HG03175 (cell line): ENCODE data around the gene HLA-DRB1.
"Not testable (repeated sequence)": the region's sequence is repeated elsewhere in the genome, so short reads cannot be mapped to it uniquely, and the experiment has no call there.

ENCODE experiments used
- ATAC-seq: cut with Tn5 transposase; IDR thresholded peaks from one replicate; pipeline ENCODE4 v1.9.1; 2021; ENCODE audit warnings: mild to moderate bottlenecking, moderate library complexity; ENCODE audit not compliant: unreplicated experiment

Gene HLA-DRB1

GRCh38 chr6:32609731-32610640, 20.3 kb upstream of the HLA-DRB1 start:
- peak; percentile 94 for ATAC-seq

- peak; percentile 4 for ATAC-seq
These were observed 19.7 kb upstream of the HLA-DRB1 start for GRCh38 chr6:32609391-32609730.

- no peak for ATAC-seq
These were observed 18.7 kb upstream of the HLA-DRB1 start for GRCh38 chr6:32608362-32608761.

GRCh38 chr6:32607988-32608298, 18.3 kb upstream of the HLA-DRB1 start:
- no peak for ATAC-seq

- no peak for ATAC-seq
These were observed 17.8 kb upstream of the HLA-DRB1 start for GRCh38 chr6:32607263-32607987.

GRCh38 chr6:32604434-32604877, 14.8 kb upstream of the HLA-DRB1 start:
- no peak for ATAC-seq

GRCh38 chr6:32603888-32604287, 14.2 kb upstream of the HLA-DRB1 start:
- ATAC-seq, result no peak

- no peak for ATAC-seq
These were observed 13.6 kb upstream of the HLA-DRB1 start for GRCh38 chr6:32603222-32603621.

- ATAC-seq, result no peak
These were observed 12.7 kb upstream of the HLA-DRB1 start for GRCh38 chr6:32602383-32602782.

- no peak for ATAC-seq
These were observed 7.4 kb upstream of the HLA-DRB1 start for GRCh38 chr6:32597024-32597423.

- ATAC-seq, result not testable (repeated sequence)
These were observed 1.1 kb upstream of the HLA-DRB1 start for GRCh38 chr6:32590713-32591112.

GRCh38 chr6:32588156-32588555, 1.5 kb downstream of the HLA-DRB1 start:
- no peak for ATAC-seq

- no peak for ATAC-seq
These were observed 6.1 kb downstream of the HLA-DRB1 start for GRCh38 chr6:32583527-32583898.

GRCh38 chr6:32581315-32582095, 8.1 kb downstream of the HLA-DRB1 start:
- no peak for ATAC-seq

GRCh38 chr6:32580593-32580992, 9.1 kb downstream of the HLA-DRB1 start:
- no peak for ATAC-seq

- no peak for ATAC-seq
These were observed 10.7 kb downstream of the HLA-DRB1 start for GRCh38 chr6:32578962-32579361.

GRCh38 chr6:32577493-32577892, 12.2 kb downstream of the HLA-DRB1 start:
- ATAC-seq, result not testable (repeated sequence)

GRCh38 chr6:32576250-32576649, 13.4 kb downstream of the HLA-DRB1 start:
- no peak for ATAC-seq

GRCh38 chr6:32570363-32570905, 19.2 kb downstream of the HLA-DRB1 start:
- ATAC-seq, result no peak

- no peak for ATAC-seq
These were observed 21.1 kb downstream of the HLA-DRB1 start for GRCh38 chr6:32568561-32568960.

GRCh38 chr6:32566957-32567356, 22.7 kb downstream of the HLA-DRB1 start:
- no peak for ATAC-seq
